ENCODE results near the gene USP11.

GRCh38 chrX:47217852-47218279, 14.9 kb upstream of the USP11 start:
- TF ChIP-seq HDGF (IDR thresholded peaks at IDR 0.05; ENCODE audit: borderline replicate concordance) (no peak), SUZ12 (IDR thresholded peaks at IDR 0.05) (no peak), FOXM1 (IDR thresholded peaks at IDR 0.05; ENCODE audit: borderline replicate concordance) (no peak), NFRKB (IDR thresholded peaks at IDR 0.05) (no peak), SP1 (IDR thresholded peaks at IDR 0.05) (no peak), BHLHE40 (IDR thresholded peaks at IDR 0.05; ENCODE audit: borderline replicate concordance) (no peak), ELF4 (IDR thresholded peaks at IDR 0.05) (no peak), ZNF384 (IDR thresholded peaks at IDR 0.05) (no peak), FOXK2 (IDR thresholded peaks at IDR 0.05) (no peak)
